Tibial artery (tissue), 4 donors: ENCODE data around the gene JAM2.

ENCODE experiments used
- DNase-seq, 2 donors: peaks; one replicate each; pipeline ENCODE4 v3.0.0-alpha.2; 2019
- H3K27ac ChIP-seq, 2 donors: fragments of 200-600 bp; sonication (generic) in 1 of 2; 1 replicate in 1 of 2; 2 replicates in 1 of 2; pipeline ENCODE4 v1.5.1; 2018 to 2019; ENCODE audit warnings: mild to moderate bottlenecking in 1 of 2
- H3K27me3 ChIP-seq, 2 donors: fragments of 200-600 bp; sonication (generic) in 1 of 2; one replicate each; pipeline versions ENCODE4 v1.5.1 to v1.6.0; 2016 to 2019
- H3K36me3 ChIP-seq, 3 donors: fragments of 200-600 bp; sonication (generic) in 2 of 3; one replicate each; pipeline ENCODE4 v1.5.1; 2016 to 2019; ENCODE audit warnings: mild to moderate bottlenecking in 2 of 3
- H3K4me1 ChIP-seq, 4 donors: fragments of 200-600 bp; sonication (generic) in 2 of 4; 1 replicate in 3 of 4; 2 replicates in 1 of 4; pipeline ENCODE4 v1.5.1; 2016 to 2019
- H3K4me3 ChIP-seq, 2 donors: fragments of 200-600 bp; sonication (generic) in 1 of 2; 1 replicate in 1 of 2; 2 replicates in 1 of 2; pipeline ENCODE4 v1.5.1; 2018 to 2019; ENCODE audit warnings: mild to moderate bottlenecking in 2 of 2
- H3K9me3 ChIP-seq, 3 donors: fragments of 200-600 bp; sonication (generic) in 1 of 3; one replicate each; pipeline ENCODE4 v1.5.1; 2016 to 2019
- CTCF ChIP-seq, 2 experiments: fragments of 200-600 bp in 1 of 2; fragments of 450-650 bp in 1 of 2; IDR thresholded peaks; one replicate each; pipeline ENCODE4 v1.5.1; 2017 to 2019; ENCODE audit warnings: antibody characterized with exemption in 2 of 2, mild to moderate bottlenecking in 1 of 2, moderate library complexity in 1 of 2
- intact Hi-C: fragments of 100-400 bp; cut with DNase I; formaldehyde crosslinking; loops from one replicate; pipeline ENCODE4 v1.15.0; 2023; ENCODE audit warnings: low total_unique reads

The JAM2 gene

GRCh38 chr21:25639551-25640201 lies 618 bp downstream of the JAM2 start:
- TF ChIP-seq CTCF (IDR thresholded peaks at IDR 0.05) = peak in 1 of 2 experiments; percentile 19
- DNase-seq = peak in 1 of 2 donors; percentile 34
- Histone ChIP-seq H3K36me3 (no peaks in the 10 kb centered on the region), H3K27ac (peak overlapping the region; percentile 51 to 65), H3K9me3 (no peaks in the 10 kb centered on the region), H3K27me3 (no peaks in the 10 kb centered on the region), H3K4me3 (peak overlapping the region; percentile 58 to 68), H3K4me1 (peaks cover 0 to 22% (median 9%) of the 10 kb centered on the region in 4 donors)
- intact Hi-C loops = no loop called here

GRCh38 chr21:25640202-25640942 lies 1.3 kb downstream of the JAM2 start:
- Histone ChIP-seq H3K27me3 (no peaks in the 10 kb centered on the region), H3K27ac (peak overlapping the region; percentile 51 to 65), H3K9me3 (no peaks in the 10 kb centered on the region), H3K36me3 (no peaks in the 10 kb centered on the region), H3K4me3 (peak overlapping the region; percentile 58 to 68), H3K4me1 (peaks cover 0 to 22% (median 9%) of the 10 kb centered on the region in 4 donors)
- no peak for DNase-seq
- intact Hi-C loops = no loop called here
- no peak for TF ChIP-seq CTCF (IDR thresholded peaks at IDR 0.05)

- Histone ChIP-seq H3K4me3 (peak overlapping the region in 1 of 2 donors; percentile 58), H3K36me3 (no peaks in the 10 kb centered on the region), H3K27ac (no peak overlapping the region), H3K4me1 (peaks cover 0 to 22% (median 9%) of the 10 kb centered on the region in 4 donors), H3K27me3 (no peaks in the 10 kb centered on the region), H3K9me3 (no peaks in the 10 kb centered on the region)
- TF ChIP-seq CTCF (IDR thresholded peaks at IDR 0.05) = no peak
- DNase-seq = no peak
- intact Hi-C loops = no loop called here
These were observed 1.9 kb downstream of the JAM2 start for GRCh38 chr21:25640943-25641292.

- DNase-seq = no peak
- no peak overlapping the region for H3K27ac ChIP-seq
- no peak for TF ChIP-seq CTCF (IDR thresholded peaks at IDR 0.05)
- H3K27me3 ChIP-seq = no peaks in the 10 kb centered on the region
- H3K4me3 ChIP-seq = no peak overlapping the region
- H3K4me1 ChIP-seq = peaks cover 0 to 18% (median 7%) of the 10 kb centered on the region in 4 donors
- H3K9me3 ChIP-seq = no peaks in the 10 kb centered on the region
- intact Hi-C loops = no loop called here
- no peaks in the 10 kb centered on the region for H3K36me3 ChIP-seq
These were observed 4.4 kb downstream of the JAM2 start for GRCh38 chr21:25643486-25643885.

- H3K27ac ChIP-seq = no peak overlapping the region
- H3K27me3 ChIP-seq = no peaks in the 10 kb centered on the region
- intact Hi-C loops = no loop called here
- no peak overlapping the region for H3K4me3 ChIP-seq
- no peak for TF ChIP-seq CTCF (IDR thresholded peaks at IDR 0.05)
- H3K9me3 ChIP-seq = no peaks in the 10 kb centered on the region
- no peak for DNase-seq
- no peaks in the 10 kb centered on the region for H3K36me3 ChIP-seq
- no peaks in the 10 kb centered on the region for H3K4me1 ChIP-seq
These were observed 7.4 kb downstream of the JAM2 start for GRCh38 chr21:25646474-25646873.
